Smooth muscle cell (in vitro differentiated cells): ENCODE data around the gene KCNG1. TPM values are rescaled to one million over a fixed set of nuclear protein-coding genes. Genes with fewer than 3 reads are reported as not detected.
"Not testable (repeated sequence)": the region's sequence is repeated elsewhere in the genome, so short reads cannot be mapped to it uniquely, and the experiment has no call there.

Source experiments
- DNase-seq: peaks from one replicate; lab custom pipeline; 2025; ENCODE audit not compliant: unreplicated experiment; lab: John Stamatoyannopoulos, UW
- H2AFZ ChIP-seq: fragments of 200-600 bp; sonication (generic); 2 replicates; pipeline ENCODE4 v1.6.0; 2016; ENCODE audit warnings: antibody characterized with exemption, low read depth, mild to moderate bottlenecking
- H3F3A ChIP-seq: fragments of 200-600 bp; sonication (generic); 2 replicates; pipeline ENCODE4 v1.6.0; 2017; ENCODE audit warnings: antibody characterized with exemption, low read depth
- H3K27ac ChIP-seq: fragments of 200-600 bp; sonication (generic); 2 replicates; pipeline ENCODE4 v1.5.1; 2016; ENCODE audit warnings: low read depth, mild to moderate bottlenecking
- H3K27me3 ChIP-seq: fragments of 200-600 bp; sonication (generic); 2 replicates; pipeline ENCODE4 v1.6.1; 2016; ENCODE audit warnings: low read depth, mild to moderate bottlenecking
- H3K36me3 ChIP-seq: fragments of 200-600 bp; sonication (generic); 2 replicates; pipeline ENCODE4 v1.5.1; 2016; ENCODE audit warnings: low read depth
- H3K4me1 ChIP-seq: fragments of 200-600 bp; sonication (generic); 2 replicates; pipeline ENCODE4 v1.5.1; 2016; ENCODE audit warnings: low read depth
- H3K4me2 ChIP-seq: fragments of 200-600 bp; sonication (generic); 2 replicates; pipeline ENCODE4 v1.6.0; 2016; ENCODE audit warnings: mild to moderate bottlenecking
- H3K4me3 ChIP-seq: fragments of 200-600 bp; sonication (generic); 2 replicates; pipeline ENCODE4 v1.5.1; 2016; ENCODE audit warnings: mild to moderate bottlenecking
- H3K79me2 ChIP-seq: fragments of 200-600 bp; sonication (generic); 2 replicates; pipeline ENCODE4 v1.6.0; 2016; ENCODE audit warnings: low read depth, mild to moderate bottlenecking
- H3K9ac ChIP-seq: fragments of 200-600 bp; sonication (generic); 2 replicates; pipeline ENCODE4 v1.6.0; 2016; ENCODE audit warnings: low read depth
- H3K9me3 ChIP-seq: fragments of 200-600 bp; sonication (generic); replicated peaks from 2 replicates; pipeline ENCODE4 v1.5.1; 2016; ENCODE audit warnings: low read depth
- H4K20me1 ChIP-seq: fragments of 200-600 bp; sonication (generic); 2 replicates; pipeline ENCODE4 v1.6.0; 2016; ENCODE audit warnings: low read depth
- CTCF ChIP-seq: fragments of 200-600 bp; sonication (generic); IDR thresholded peaks from 2 replicates; pipeline ENCODE4 v1.5.1; 2017; ENCODE audit warnings: borderline replicate concordance, mild to moderate bottlenecking, antibody characterized with exemption; ENCODE audit not compliant: insufficient read depth, poor library complexity, severe bottlenecking
- WGBS: methylation state at CpG from one replicate; pipeline ENCODE4 v1.1.7; 2016; ENCODE audit warnings: low lambda C conversion rate; 5-methylcytosine and 5-hydroxymethylcytosine counted together
- polyA plus RNA-seq: library from polyadenylated mRNA; unstranded; fragments of >200 nt; fragmentation: Nextera tagmentation; extraction: Ambion mirVana; gene quantifications from 2 replicates; pipeline ENCODE4 v1.2.1, GENCODE V29; 2016
- total RNA-seq: library from RNA; depleted of rRNA; stranded (reverse); fragments of >200 nt; gene quantifications from 2 replicates; pipeline ENCODE4 v1.2.3, GENCODE V29; 2014

The KCNG1 gene
- total and polyA plus RNA-seq, 2 experiments from 2014 or later, result 51.2 to 54.1 TPM

- Histone ChIP-seq H3K79me2 (no peaks in the 10 kb centered on the region), H3F3A (no peaks in the 10 kb centered on the region), H3K4me3 (no peak overlapping the region), H4K20me1 (no peaks in the 10 kb centered on the region), H3K27me3 (no peaks in the 10 kb centered on the region), H3K9ac (peak overlapping the region; percentile 64), H3K9me3 (no peaks in the 10 kb centered on the region), H3K36me3 (no peaks in the 10 kb centered on the region), H3K4me1 (no peaks in the 10 kb centered on the region), H2AFZ (no peak overlapping the region), H3K27ac (peak overlapping the region; percentile 72), H3K4me2 (no peak overlapping the region)
- no peak for DNase-seq
- WGBS, result 98% methylated on average over 3 of the region's 3 CpGs
- TF ChIP-seq CTCF, result no peak
Observed at GRCh38 chr20:50981714-50982048, 41.2 kb downstream of the KCNG1 start.

- no peaks in the 10 kb centered on the region for H3K36me3 ChIP-seq
- no peaks in the 10 kb centered on the region for H3K79me2 ChIP-seq
- TF ChIP-seq CTCF, result peak; percentile 86
- H3K4me2 ChIP-seq, result no peak overlapping the region
- H3K27me3 ChIP-seq, result no peaks in the 10 kb centered on the region
- peak; percentile 15 for DNase-seq
- H3K9me3 ChIP-seq, result no peaks in the 10 kb centered on the region
- peak overlapping the region; percentile 90 for H3K9ac ChIP-seq
- no peaks in the 10 kb centered on the region for H3K4me1 ChIP-seq
- H2AFZ ChIP-seq, result no peak overlapping the region
- H3F3A ChIP-seq, result no peaks in the 10 kb centered on the region
- peak overlapping the region; percentile 98 for H3K27ac ChIP-seq
- 68% methylated on average over 26 of the region's 26 CpGs for WGBS
- no peaks in the 10 kb centered on the region for H4K20me1 ChIP-seq
- no peak overlapping the region for H3K4me3 ChIP-seq
Observed at GRCh38 chr20:50980851-50981713, 41.8 kb downstream of the KCNG1 start.

GRCh38 chr20:50980071-50980681 lies 42.7 kb downstream of the KCNG1 start:
- Histone ChIP-seq H3K27ac (peak overlapping the region; percentile 98), H3K4me2 (peak overlapping the region; percentile 38), H2AFZ (no peak overlapping the region), H3K36me3 (no peaks in the 10 kb centered on the region), H3F3A (no peaks in the 10 kb centered on the region), H3K9ac (peak overlapping the region; percentile 90), H3K4me3 (no peak overlapping the region), H3K9me3 (no peaks in the 10 kb centered on the region), H3K79me2 (no peaks in the 10 kb centered on the region), H3K27me3 (no peaks in the 10 kb centered on the region), H4K20me1 (no peaks in the 10 kb centered on the region), H3K4me1 (no peaks in the 10 kb centered on the region)
- peak; percentile 11 for DNase-seq
- TF ChIP-seq CTCF, result no peak
- whole genome bisulfite sequencing, result 20% methylated on average over 8 of the region's 8 CpGs

GRCh38 chr20:50978533-50978932 lies 44.4 kb downstream of the KCNG1 start:
- H3K9me3 ChIP-seq, DNase-seq, H4K20me1 ChIP-seq, H3K4me2 ChIP-seq, H3K27me3 ChIP-seq, H3K36me3 ChIP-seq, H3K79me2 ChIP-seq, H3K9ac ChIP-seq, H3F3A ChIP-seq, H3K4me3 ChIP-seq, H2AFZ ChIP-seq, H3K4me1 ChIP-seq, H3K27ac ChIP-seq: not testable (repeated sequence)
- WGBS, result 94% methylated on average over 4 of the region's 4 CpGs
